ENCODE data around the gene SDCCAG8. TPM values are rescaled to one million over a fixed set of nuclear protein-coding genes. Genes with fewer than 3 reads are reported as not detected.

The SDCCAG8 gene
- total and polyA plus RNA-seq, 2 of the 8 experiments (the other 6 are each of a cell fraction or from before 2014, with no cell fraction given), result 15.6 to 21.0 TPM

DNA sequence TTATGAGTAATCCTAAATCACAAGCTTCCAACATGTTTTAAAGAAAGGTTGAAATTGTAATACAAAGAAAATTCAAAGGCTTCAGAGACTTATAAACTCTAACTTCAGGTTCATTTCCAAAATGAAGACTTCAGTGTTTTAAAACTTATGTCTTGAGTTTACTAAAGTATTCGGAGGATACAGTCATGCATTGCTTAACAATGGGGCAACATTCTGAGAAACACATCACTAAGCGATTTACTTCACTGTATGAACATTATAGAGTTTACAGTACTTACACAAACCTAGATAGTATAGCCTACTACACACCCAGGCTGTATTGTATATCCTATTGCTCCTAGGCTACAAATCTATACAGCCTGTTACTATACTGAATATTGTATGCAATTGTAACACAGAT lies 39.1 kb upstream of the SDCCAG8 start:
- Histone ChIP-seq H3K27me3 (replicated peaks in 1 of 4; ENCODE audit: control insufficient read depth in 3 of 4, extremely low read depth in 1 of 4, insufficient read depth in 3 of 4, low read length in 3 of 4) (no peaks in the 10 kb centered on the region), H2BK20ac (ENCODE audit: low read length) (no peak overlapping the region), H3K9me3 (ENCODE audit: insufficient read depth in 2 of 2, low read depth in 1 of 2, low read length in 1 of 2) (no peaks in the 10 kb centered on the region), H3K4me3 (ENCODE audit: extremely low read depth in 1 of 4, insufficient read depth in 2 of 4, low read depth in 3 of 4, low read length in 4 of 4) (no peak overlapping the region), H4K91ac (replicated peaks; ENCODE audit: insufficient read length, low read length) (no peak overlapping the region), H3K4me2 (ENCODE audit: insufficient read depth in 1 of 2, low read depth in 2 of 2, low read length in 2 of 2) (no peak overlapping the region), H3K23ac (ENCODE audit: insufficient read length) (no peak overlapping the region), H2BK15ac (ENCODE audit: low read length) (no peak overlapping the region), H4K8ac (ENCODE audit: extremely low read depth, insufficient read depth, low read length) (no peak overlapping the region), H3K27ac (ENCODE audit: low read depth, low read length) (no peak overlapping the region; the same call in 1 of the 2 replicates), H2AK5ac (ENCODE audit: low read depth, low read length) (no peak overlapping the region), H3K9ac (replicated peaks in 1 of 4; ENCODE audit: extremely low read depth in 1 of 4, low read depth in 3 of 4, low read length in 3 of 4) (no peak overlapping the region), H4K5ac (ENCODE audit: insufficient read length, low read depth, low read length) (no peak overlapping the region), H3K36me3 (ENCODE audit: control insufficient read depth in 2 of 4, insufficient read depth in 4 of 4, low read length in 3 of 4) (peaks cover 0 to 21% (median 10%) of the 10 kb centered on the region in 4 experiments; a peak in 4 of 8 replicates), H2BK120ac (replicated peaks; ENCODE audit: low read depth, low read length) (no peak overlapping the region), H3K4ac (replicated peaks; ENCODE audit: insufficient read length, low read depth, low read length) (no peak overlapping the region), H2BK12ac (ENCODE audit: low read depth, low read length) (no peak overlapping the region), H3K14ac (ENCODE audit: insufficient read length) (no peak overlapping the region), H3K4me1 (replicated peaks in 1 of 4; ENCODE audit: control insufficient read depth in 3 of 4, insufficient read depth in 4 of 4, low read length in 3 of 4) (peaks cover 0 to 5% (median 0%) of the 10 kb centered on the region in 4 experiments; a peak in 3 of 7 replicates), H2AFZ (ENCODE audit: low read length) (no peak overlapping the region), H3K79me2 (ENCODE audit: control insufficient read depth in 1 of 2, insufficient read depth in 2 of 2, low read length in 2 of 2) (peaks cover 0 to 60% of the 10 kb centered on the region in 2 experiments; a peak in 3 of 4 replicates), H2BK5ac (ENCODE audit: low read depth, low read length) (no peak overlapping the region), H3K18ac (ENCODE audit: extremely low read depth, low read length) (no peak overlapping the region), H3K56ac (replicated peaks; ENCODE audit: insufficient read length, low read depth, low read length) (no peak overlapping the region), H4K20me1 (replicated peaks in 1 of 2; ENCODE audit: control insufficient read depth in 1 of 2, insufficient read depth in 2 of 2, low read length in 2 of 2) (no peaks in the 10 kb centered on the region), H3K79me1 (ENCODE audit: low read depth, low read length) (no peaks in the 10 kb centered on the region), H3K23me2 (ENCODE audit: low read depth, low read length) (no peaks in the 10 kb centered on the region)
- no peak for FAIRE-seq
- 86% methylated on average over 2 of the region's 2 CpGs; no CpG with 5 or more reads in 1 of the 2 experiments for WGBS, 2 experiments (ENCODE audit: extremely low coverage in 1 of 2, insufficient coverage in 1 of 2, insufficient read length in 1 of 2, insufficient replicate concordance in 2 of 2, low coverage in 1 of 2, low lambda C conversion rate in 2 of 2, missing lambda C conversion rate in 1 of 2)
- DNase-seq (ENCODE audit: low read depth in 1 of 2, low spot score in 2 of 2), result no peak
- ChIA-PET CTCF (ENCODE audit: partially characterized antibody) (no interaction called here), POLR2A (ENCODE audit: partially characterized antibody) (interaction anchor here (1.2 kb wide), 1 partner anchor 39 kb away, joined by 3 read pairs; the partner anchor contains the start of gene SDCCAG8)
- TF ChIP-seq RXRA (IDR thresholded peaks at IDR 0.05; ENCODE audit: insufficient read depth, low read depth, low read length) (no peak), CBX8 (IDR thresholded peaks at IDR 0.05; ENCODE audit: borderline replicate concordance, low read depth, low read length) (no peak), KDM1A (IDR thresholded peaks at IDR 0.05; ENCODE audit: borderline replicate concordance, low read length) (no peak), NRF1 (IDR thresholded peaks at IDR 0.05; ENCODE audit: low read depth, low read length) (no peak), CREB1 (IDR thresholded peaks at IDR 0.05) (no peak), GTF2F1 (IDR thresholded peaks at IDR 0.05; ENCODE audit: borderline replicate concordance, low read depth, low read length) (no peak), TAF1 (IDR thresholded peaks at IDR 0.05; ENCODE audit: low read depth, low read length) (no peak), MAFK (IDR thresholded peaks at IDR 0.05; ENCODE audit: low read depth, low read length) (no peak), TCF12 (IDR thresholded peaks at IDR 0.05; ENCODE audit: low read depth, low read length) (no peak)
- TF ChIP-seq, protein P1, sequence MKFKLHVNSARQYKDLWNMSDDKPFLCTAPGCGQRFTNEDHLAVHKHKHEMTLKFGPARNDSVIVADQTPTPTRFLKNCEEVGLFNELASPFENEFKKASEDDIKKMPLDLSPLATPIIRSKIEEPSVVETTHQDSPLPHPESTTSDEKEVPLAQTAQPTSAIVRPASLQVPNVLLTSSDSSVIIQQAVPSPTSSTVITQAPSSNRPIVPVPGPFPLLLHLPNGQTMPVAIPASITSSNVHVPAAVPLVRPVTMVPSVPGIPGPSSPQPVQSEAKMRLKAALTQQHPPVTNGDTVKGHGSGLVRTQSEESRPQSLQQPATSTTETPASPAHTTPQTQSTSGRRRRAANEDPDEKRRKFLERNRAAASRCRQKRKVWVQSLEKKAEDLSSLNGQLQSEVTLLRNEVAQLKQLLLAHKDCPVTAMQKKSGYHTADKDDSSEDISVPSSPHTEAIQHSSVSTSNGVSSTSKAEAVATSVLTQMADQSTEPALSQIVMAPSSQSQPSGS (IDR thresholded peaks at IDR 0.05; ENCODE audit: low read length), result no peak
- TF ChIP-seq, protein P2, sequence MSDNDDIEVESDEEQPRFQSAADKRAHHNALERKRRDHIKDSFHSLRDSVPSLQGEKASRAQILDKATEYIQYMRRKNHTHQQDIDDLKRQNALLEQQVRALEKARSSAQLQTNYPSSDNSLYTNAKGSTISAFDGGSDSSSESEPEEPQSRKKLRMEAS (IDR thresholded peaks at IDR 0.05), result no peak
- TF ChIP-seq, protein P3, sequence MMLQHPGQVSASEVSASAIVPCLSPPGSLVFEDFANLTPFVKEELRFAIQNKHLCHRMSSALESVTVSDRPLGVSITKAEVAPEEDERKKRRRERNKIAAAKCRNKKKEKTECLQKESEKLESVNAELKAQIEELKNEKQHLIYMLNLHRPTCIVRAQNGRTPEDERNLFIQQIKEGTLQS (IDR thresholded peaks at IDR 0.05; ENCODE audit: insufficient read depth, low read depth, low read length), result no peak

Measured in H1 (cell line).